GM12878 (cell line): ENCODE measurements around the gene TPT1. TPM values are rescaled to one million over a fixed set of nuclear protein-coding genes. Genes with fewer than 3 reads are reported as not detected.

Experiments used
- ATAC-seq: fragments of 200-7000 bp; cut with Tn5 transposase; 3 replicates; pipeline ENCODE4 v1.9.1; 2020; ENCODE audit warnings: mild to moderate bottlenecking, moderate library complexity
- BruUV-seq: library from RNA; stranded (reverse); fragments of 400-500 nt; replicated peaks from 2 replicates; lab custom pipeline; 2021; lab: Mats Ljungman, UMichigan
- CTCF ChIA-PET: fragments of 300-600 bp; sonication (Branson Sonifier 250); formaldehyde crosslinking; extraction: SDS; loops from one replicate; lab custom pipeline; 2021; ENCODE audit warnings: inconsistent platforms; lab: Yijun Ruan, JAX
- POLR2A ChIA-PET: fragments of 350-600 bp; formaldehyde crosslinking; extraction: SDS; loops from one replicate; lab custom pipeline; 2021; ENCODE audit warnings: inconsistent platforms; lab: Charles Lee
- RAD21 ChIA-PET: fragments of 300-600 bp; sonication (Branson Sonifier 250); formaldehyde crosslinking; loops from one replicate; lab custom pipeline; 2023; ENCODE audit warnings: antibody characterized with exemption; ENCODE audit not compliant: unreplicated experiment; lab: Charles Lee
- SMC1A ChIA-PET: fragments of 300-600 bp; sonication (Branson Sonifier 250); formaldehyde crosslinking; loops from one replicate; lab custom pipeline; 2023; ENCODE audit not compliant: unreplicated experiment, uncharacterized antibody; lab: Charles Lee
- DNase-seq: peaks from one replicate; pipeline ENCODE4 v3.0.0-alpha.2; 2011; ENCODE audit warnings: low read depth, low spot score
- FAIRE-seq: peaks from 3 replicates; lab custom pipeline; 2011; peaks lifted over from hg19 to GRCh38; lab: Jason Lieb, UNC
- H2AFZ ChIP-seq: 2 replicates; pipeline ENCODE4 v1.6.0; 2011; ENCODE audit warnings: low read depth, low read length, control low read depth; ENCODE audit not compliant: control insufficient read depth
- H3K27ac ChIP-seq: 2 replicates; pipeline ENCODE4 v1.5.1; 2011; ENCODE audit warnings: control low read depth; ENCODE audit not compliant: control insufficient read depth, insufficient read depth
- H3K27me3 ChIP-seq, 2 experiments: replicated peaks in 1 of 2; 2 replicates each; pipeline versions ENCODE4 v1.6.0 to v1.6.1; 2011; ENCODE audit warnings: low read length in 1 of 2; ENCODE audit not compliant: control insufficient read depth in 2 of 2, insufficient read depth in 2 of 2
- H3K36me3 ChIP-seq, 2 experiments: 2 replicates each; pipeline ENCODE4 v1.5.1; 2011; ENCODE audit warnings: low read length in 1 of 2; ENCODE audit not compliant: control insufficient read depth in 2 of 2, insufficient read depth in 2 of 2
- H3K4me1 ChIP-seq: 2 replicates; pipeline ENCODE4 v1.6.1; 2011; ENCODE audit warnings: mild to moderate bottlenecking, low read length, moderate library complexity, mixed read lengths; ENCODE audit not compliant: control insufficient read depth, insufficient read depth
- H3K4me2 ChIP-seq: 2 replicates; pipeline ENCODE4 v1.6.0; 2011; ENCODE audit warnings: control low read depth; ENCODE audit not compliant: control insufficient read depth, insufficient read depth
- H3K4me3 ChIP-seq: fragments of 200-600 bp; sonication (generic); 2 replicates; pipeline ENCODE4 v1.5.1; 2016
- H3K79me2 ChIP-seq: 2 replicates; pipeline ENCODE4 v1.6.0; 2011; ENCODE audit warnings: low read length; ENCODE audit not compliant: control insufficient read depth, insufficient read depth
- H3K9ac ChIP-seq: 2 replicates; pipeline ENCODE4 v1.8.0; 2011; ENCODE audit warnings: low read length, control low read depth, mixed read lengths; ENCODE audit not compliant: control insufficient read depth, insufficient read depth
- H3K9me3 ChIP-seq: replicated peaks from 3 replicates; pipeline ENCODE4 v1.5.1; 2011; ENCODE audit warnings: mild to moderate bottlenecking, low read length; ENCODE audit not compliant: control insufficient read depth, insufficient read depth
- H4K20me1 ChIP-seq: 2 replicates; pipeline ENCODE4 v1.6.0; 2011; ENCODE audit not compliant: control insufficient read depth, insufficient read depth
- BHLHE40 ChIP-seq, 2 experiments: fragments of 450-650 bp in 1 of 2; IDR thresholded peaks; 2 replicates each; pipeline ENCODE4 v1.6.1; 2011 to 2017; ENCODE audit warnings: low read depth in 2 of 2, borderline replicate concordance in 1 of 2, improper control_type of control experiment in 1 of 2, low read length in 1 of 2, mild to moderate bottlenecking in 1 of 2
- BRCA1 ChIP-seq: IDR thresholded peaks from 2 replicates; pipeline ENCODE4 v1.6.1; 2011; ENCODE audit warnings: low read depth, low read length, improper control_type of control experiment
- CEBPZ ChIP-seq: fragments of 150-350 bp; IDR thresholded peaks from 2 replicates; pipeline ENCODE4 v1.6.1; 2016; ENCODE audit warnings: low read depth, low read length
- CHD1 ChIP-seq: IDR thresholded peaks from 2 replicates; pipeline ENCODE4 v1.6.1; 2012; ENCODE audit warnings: low read depth, low read length, improper control_type of control experiment
- CHD4 ChIP-seq: fragments of 200-600 bp; sonication (generic); IDR thresholded peaks from 2 replicates; pipeline ENCODE4 v1.6.1; 2016; ENCODE audit warnings: mild to moderate bottlenecking
- HCFC1 ChIP-seq: fragments of 150-350 bp; IDR thresholded peaks from 2 replicates; pipeline ENCODE4 v1.6.1; 2014; ENCODE audit warnings: low read length
- RELB ChIP-seq: fragments of 450-650 bp; IDR thresholded peaks from 2 replicates; pipeline ENCODE4 v1.6.1; 2017; ENCODE audit warnings: low read depth, mild to moderate bottlenecking, moderate library complexity
- REST ChIP-seq: IDR thresholded peaks from 2 replicates; pipeline ENCODE4 v1.6.1; 2012; ENCODE audit warnings: mild to moderate bottlenecking, low read depth, low read length
- SMC3 ChIP-seq: IDR thresholded peaks from 2 replicates; pipeline ENCODE4 v1.6.1; 2011; ENCODE audit warnings: low read length, improper control_type of control experiment, borderline replicate concordance
- TAF1 ChIP-seq: IDR thresholded peaks from 2 replicates; pipeline ENCODE4 v1.6.1; 2011; ENCODE audit warnings: mild to moderate bottlenecking, low read depth, low read length, borderline replicate concordance
- WRNIP1 ChIP-seq: IDR thresholded peaks from 2 replicates; pipeline ENCODE4 v1.6.1; 2011; ENCODE audit warnings: low read depth, low read length, improper control_type of control experiment, borderline replicate concordance
- ZNF687 ChIP-seq: fragments of 450-650 bp; IDR thresholded peaks from 2 replicates; pipeline ENCODE4 v1.6.1; 2017; ENCODE audit warnings: mild to moderate bottlenecking, moderate library complexity
- WGBS: methylation state at CpG from one replicate; pipeline ENCODE4 v1.1.6; 2016; ENCODE audit warnings: low lambda C conversion rate; ENCODE audit not compliant: insufficient replicate concordance, insufficient coverage; ENCODE audit errors: missing lambda C conversion rate; 5-methylcytosine and 5-hydroxymethylcytosine counted together
- in situ Hi-C: fragments of 300-500 bp; cut with MboI; formaldehyde crosslinking; loops from 9 replicates; pipeline ENCODE4 v1.14.3; 2018; ENCODE audit warnings: mixed read lengths
- intact Hi-C: fragments of 100-400 bp; cut with micrococcal nuclease; formaldehyde crosslinking; loops from one replicate; pipeline ENCODE4 v1.14.2; 2022; ENCODE audit not compliant: unreplicated experiment
- polyA plus RNA-seq, 11 experiments: library from polyadenylated mRNA; depleted of rRNA in 4 of 11; unstranded in 6 of 11; stranded (reverse) in 5 of 11; fragments of >200 nt; fragmentation: Nextera tagmentation in 4 of 11; fragmentation: Illumina TruSeq in 1 of 11; extraction: Ambion mirVana in 4 of 11; extraction: Trizol in 1 of 11; gene quantifications; 1 replicate in 1 of 11; 2 replicates in 10 of 11; pipeline versions ENCODE4 v1.2.1 to v1.2.3, GENCODE V29; 2011 to 2016; ENCODE audit warnings: inconsistent platforms in 2 of 11, missing spikeins in 2 of 11, low read depth in 1 of 11
- total RNA-seq, 4 experiments: library from RNA; depleted of rRNA in 3 of 4; stranded (reverse); fragments of >200 nt in 3 of 4; fragmentation: Illumina TruSeq in 1 of 4; extraction: Trizol in 1 of 4; gene quantifications; 2 replicates each; pipeline versions ENCODE4 v1.2.1 to v1.2.3, GENCODE V29; 2013 to 2021

The TPT1 gene
- total and polyA plus RNA-seq, 10 of the 15 experiments (the other 5 are each of a cell fraction or from before 2014, with no cell fraction given) = 1,038 to 5,925 (median 2,336) TPM

GRCh38 chr13:45374917-45375316 is 33.9 kb upstream of the TPT1 start:
- SMC1A ChIA-PET = no interaction called here
- Histone ChIP-seq H3K27ac (no peak overlapping the region), H2AFZ (no peak overlapping the region), H4K20me1 (no peaks in the 10 kb centered on the region), H3K9ac (no peak overlapping the region), H3K36me3 (no peaks in the 10 kb centered on the region), H3K4me2 (no peak overlapping the region), H3K4me3 (no peak overlapping the region), H3K9me3 (no peaks in the 10 kb centered on the region), H3K27me3 (no peaks in the 10 kb centered on the region), H3K79me2 (no peaks in the 10 kb centered on the region), H3K4me1 (no peaks in the 10 kb centered on the region)
- intact Hi-C loops = loop anchor here (5.0 kb wide), 1 partner anchor 97 kb away; no protein-coding TSS in a partner anchor
- no peak for DNase-seq
- WGBS = 81% methylated on average over 3 of the region's 3 CpGs
- in situ Hi-C loops = no loop called here
- POLR2A ChIA-PET = no interaction called here
- CTCF ChIA-PET = no interaction called here
- ATAC-seq = no peak
- RAD21 ChIA-PET = no interaction called here
- BruUV-seq = no TSS peak
- FAIRE-seq = no peak
- TF ChIP-seq WRNIP1 = no peak
- TF ChIP-seq BHLHE40 (IDR thresholded peaks at IDR 0.05; ENCODE audit: borderline replicate concordance in 1 of 2, low read depth in 2 of 2, low read length in 1 of 2) = no peak
- no peak for TF ChIP-seq CHD1
- no peak for TF ChIP-seq CEBPZ
- no peak for TF ChIP-seq ZNF687
- no peak for TF ChIP-seq SMC3
- TF ChIP-seq TAF1 = no peak
- TF ChIP-seq CHD4 = no peak
- no peak for TF ChIP-seq REST
- TF ChIP-seq HCFC1 = no peak
- TF ChIP-seq BRCA1 = no peak
- TF ChIP-seq RELB = no peak
